Fibroblast of upper back skin (primary cell): Measurements from ENCODE around the gene PLEKHA7.
A peak's percentile ranks its signal among the peaks of the same experiment; 100 is the strongest.

Experiments used
- DNase-seq: peaks from one replicate; pipeline ENCODE4 v3.0.0-alpha.2; 2013

The PLEKHA7 gene

GRCh38 chr11:16784097-16784496 is 230.1 kb downstream of the PLEKHA7 start:
- no peak for DNase-seq

DNA sequence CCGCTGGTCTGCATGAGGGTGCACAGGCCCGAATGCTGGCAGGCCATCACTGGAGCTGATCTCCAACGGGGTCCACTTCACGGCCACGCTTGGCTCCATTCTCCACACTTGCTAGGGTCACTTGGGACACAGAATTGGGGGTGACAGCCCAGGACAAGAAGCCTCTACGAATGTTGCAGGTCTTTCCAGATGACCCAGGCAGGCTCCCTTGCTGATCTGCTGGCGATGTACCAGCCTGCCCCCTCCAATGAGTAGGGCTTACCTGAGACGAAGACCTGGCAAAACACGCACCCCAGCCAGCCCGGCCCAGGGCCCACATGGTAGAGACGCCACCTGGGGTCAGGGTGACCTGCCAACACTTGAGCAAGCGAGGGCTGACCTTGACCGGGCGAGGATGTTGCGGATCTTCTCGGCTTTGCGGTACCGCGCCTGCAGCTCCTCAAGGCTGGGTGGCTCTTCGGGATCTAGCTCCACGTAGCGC is 230.9 kb downstream of the PLEKHA7 start:
- no peak for DNase-seq

- no peak for DNase-seq
Observed at GRCh38 chr11:16781936-16782919, 232.0 kb downstream of the PLEKHA7 start.

DNA sequence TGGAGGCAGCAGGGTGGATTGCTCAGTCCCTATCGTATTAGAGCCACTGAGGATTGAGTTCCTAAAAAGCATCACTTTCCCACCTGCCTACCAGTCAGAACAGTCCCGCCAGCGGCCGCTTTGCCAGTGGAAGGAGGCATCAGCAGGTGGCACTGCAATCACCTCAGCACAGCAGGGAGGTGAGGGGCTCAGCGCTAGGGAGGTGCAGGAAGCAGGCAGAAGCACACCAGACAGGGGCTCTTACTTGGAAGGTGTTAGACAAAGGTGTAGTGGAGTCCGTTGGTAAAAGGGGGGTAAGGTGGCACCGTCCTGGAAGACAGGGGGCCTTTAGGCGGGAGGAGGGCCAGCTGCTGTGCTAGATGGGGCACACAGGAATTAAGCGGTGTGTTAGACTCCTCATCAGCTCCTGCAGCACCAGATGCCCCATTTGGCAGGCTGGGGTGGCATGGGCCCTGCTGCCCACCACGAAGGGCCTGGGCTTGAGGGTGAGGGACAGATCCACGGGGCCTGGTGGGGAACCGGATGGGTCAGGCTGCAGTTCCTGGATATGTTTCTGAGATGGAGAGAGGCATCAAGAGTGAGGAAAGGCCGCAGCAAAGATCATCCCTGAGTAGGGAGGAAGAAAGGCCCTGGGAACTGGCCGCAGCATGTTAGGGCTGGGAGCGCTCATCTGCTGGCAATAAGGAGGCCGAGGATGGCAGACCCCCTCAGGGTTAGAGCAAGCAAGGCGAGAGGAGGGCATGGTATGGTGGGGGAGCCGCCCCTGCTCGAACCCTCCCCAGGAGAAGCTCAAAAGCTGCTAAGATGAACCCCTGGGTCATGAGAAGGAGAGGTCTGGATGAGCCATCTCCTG is 233.3 kb downstream of the PLEKHA7 start:
- no peak for DNase-seq

- no peak for DNase-seq
Observed at GRCh38 chr11:16780146-16780545, 234.1 kb downstream of the PLEKHA7 start.

- no peak for DNase-seq
Observed at GRCh38 chr11:16779436-16779835, 234.8 kb downstream of the PLEKHA7 start.

- DNase-seq = no peak
Observed at GRCh38 chr11:16778876-16779275, 235.3 kb downstream of the PLEKHA7 start.

- no peak for DNase-seq
Observed at GRCh38 chr11:16778286-16778685, 235.9 kb downstream of the PLEKHA7 start.

DNA sequence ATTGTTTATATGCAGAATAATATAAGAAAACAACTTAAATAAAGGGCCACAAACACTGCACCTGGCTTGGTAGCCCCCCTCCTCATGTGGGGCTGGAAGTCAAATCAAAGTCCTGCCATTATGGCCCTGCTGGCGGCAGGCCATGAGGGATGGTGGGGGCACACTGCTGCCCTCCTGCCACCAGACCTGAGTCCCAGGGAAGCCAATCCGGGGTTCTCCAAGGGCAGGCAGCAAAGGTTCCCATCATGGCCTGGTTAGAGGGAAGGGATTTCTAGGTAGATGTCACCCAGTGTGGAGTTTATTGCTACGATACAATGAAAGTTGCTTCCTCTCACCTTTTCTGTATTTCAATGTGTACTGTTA is 236.6 kb downstream of the PLEKHA7 start:
- no peak for DNase-seq

DNA sequence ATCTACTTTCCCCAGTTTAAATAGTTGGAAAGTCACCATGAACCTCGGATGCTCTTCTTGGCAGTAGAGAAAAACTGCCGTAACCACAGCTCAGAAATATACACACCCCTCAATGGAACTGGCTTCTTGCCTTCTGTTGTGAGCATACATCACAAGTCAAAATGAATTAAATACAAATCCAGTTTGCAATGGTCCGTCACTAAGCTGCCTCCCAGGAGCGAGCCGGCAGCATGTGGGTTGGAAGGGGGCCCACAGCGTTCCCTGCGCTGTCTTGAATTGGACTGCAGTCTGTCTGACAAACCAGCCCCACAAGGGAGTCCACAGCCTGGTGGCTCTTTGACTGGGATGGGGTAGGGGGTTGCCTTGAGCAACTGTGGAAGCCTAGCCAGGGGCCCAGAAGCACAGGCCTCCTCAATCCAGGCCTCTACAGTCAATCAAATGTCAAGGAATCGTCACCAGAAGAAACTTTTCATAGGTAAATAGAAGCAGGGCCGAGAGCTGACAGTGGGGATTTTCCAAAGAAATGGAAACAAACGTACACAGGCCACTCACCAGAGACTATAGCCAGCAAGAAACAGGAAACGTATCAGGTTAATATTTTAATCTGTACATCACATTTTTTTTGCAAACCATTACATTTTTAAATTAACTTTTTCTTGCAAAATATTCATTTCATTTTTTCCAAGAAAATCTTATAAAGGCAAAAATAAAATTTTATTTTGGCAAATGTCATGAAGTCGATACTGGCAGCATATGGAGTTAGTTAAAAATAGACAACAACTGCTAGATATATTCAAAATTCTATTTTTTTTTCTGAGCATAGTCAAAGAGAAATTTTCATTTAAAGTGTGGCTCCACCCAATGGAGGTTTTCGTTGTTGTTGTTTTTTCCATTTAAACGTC is 237.3 kb downstream of the PLEKHA7 start:
- peak; percentile 95 for DNase-seq

DNA sequence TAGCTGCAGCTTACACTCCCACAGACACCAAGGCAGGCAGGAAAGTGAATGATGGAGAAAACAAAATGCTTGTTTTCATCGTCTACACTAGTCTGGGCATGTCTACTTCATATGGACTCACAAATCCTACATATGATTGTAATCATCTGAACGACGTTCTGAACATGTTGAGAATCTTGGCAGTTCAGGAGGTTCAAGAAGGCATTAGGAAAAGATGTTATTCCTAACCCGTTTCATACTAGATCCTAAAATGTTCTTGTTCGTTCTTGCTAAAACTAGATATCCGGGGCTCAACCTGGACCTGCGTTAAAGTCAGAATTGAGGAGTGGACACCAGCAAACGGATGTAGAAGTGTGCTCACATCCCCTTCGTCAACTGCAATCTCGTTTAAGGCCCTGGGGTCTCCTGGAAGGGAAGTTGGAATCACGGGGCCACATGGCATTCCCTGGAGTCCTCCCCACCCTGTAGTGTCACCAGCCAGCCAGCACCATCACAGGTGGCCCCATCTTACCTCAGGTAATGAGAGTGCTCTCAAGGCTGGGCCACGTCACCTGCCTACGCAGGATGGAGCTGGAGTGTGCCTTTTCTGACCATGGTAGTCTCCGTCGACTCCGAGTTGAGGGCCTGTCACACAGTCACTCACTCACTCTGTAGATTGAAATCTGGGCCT is 238.5 kb downstream of the PLEKHA7 start:
- no peak for DNase-seq

GRCh38 chr11:16774936-16775613 is 239.1 kb downstream of the PLEKHA7 start:
- no peak for DNase-seq

DNA sequence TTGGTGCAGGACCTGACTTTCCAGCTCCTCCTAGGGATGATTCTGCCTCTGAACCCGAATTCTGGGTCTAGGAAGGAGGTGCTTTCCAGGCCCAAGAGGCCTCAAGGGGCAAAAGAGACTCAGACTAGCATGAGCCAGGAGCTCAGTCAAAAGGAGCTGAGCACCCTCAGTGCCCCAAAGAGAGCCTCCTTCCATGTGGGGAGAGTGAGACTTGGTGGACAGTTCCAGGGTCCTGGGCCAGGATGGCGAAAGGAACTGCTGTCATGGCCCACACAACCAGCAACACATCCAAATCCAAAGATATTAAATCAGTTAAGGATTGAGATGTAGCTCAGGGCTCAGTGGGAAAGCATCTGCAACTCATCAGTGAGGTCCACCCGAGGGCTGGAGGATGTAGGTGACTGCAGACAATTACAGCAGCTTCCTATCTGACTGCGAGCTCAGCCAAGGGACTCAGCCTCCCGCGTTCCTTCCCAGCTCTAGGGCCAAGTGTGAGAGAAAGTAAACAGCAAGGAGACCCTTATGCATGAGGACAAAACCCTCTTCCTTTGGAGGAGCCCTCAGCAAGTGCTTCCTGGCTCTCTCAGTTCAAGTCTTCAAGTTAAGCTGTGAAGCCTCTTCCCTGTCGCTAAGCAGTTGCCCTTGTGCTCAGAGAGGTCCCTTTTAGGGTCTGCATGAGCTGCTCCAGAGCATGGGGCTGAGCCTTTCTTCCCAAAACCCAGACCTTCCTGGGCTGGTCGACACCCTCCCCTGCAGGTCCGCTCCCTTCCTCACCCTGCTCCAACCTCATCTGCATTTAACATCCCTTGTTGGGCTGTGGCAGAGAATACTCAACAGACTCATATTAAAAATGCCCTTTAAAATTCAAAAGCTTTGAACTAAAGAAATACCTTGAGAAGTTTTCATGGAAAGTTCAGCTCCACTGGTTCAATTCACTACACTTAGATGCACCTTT is 240.0 kb downstream of the PLEKHA7 start:
- DNase-seq = no peak

GRCh38 chr11:16772141-16772512 is 242.1 kb downstream of the PLEKHA7 start:
- DNase-seq = no peak

DNA sequence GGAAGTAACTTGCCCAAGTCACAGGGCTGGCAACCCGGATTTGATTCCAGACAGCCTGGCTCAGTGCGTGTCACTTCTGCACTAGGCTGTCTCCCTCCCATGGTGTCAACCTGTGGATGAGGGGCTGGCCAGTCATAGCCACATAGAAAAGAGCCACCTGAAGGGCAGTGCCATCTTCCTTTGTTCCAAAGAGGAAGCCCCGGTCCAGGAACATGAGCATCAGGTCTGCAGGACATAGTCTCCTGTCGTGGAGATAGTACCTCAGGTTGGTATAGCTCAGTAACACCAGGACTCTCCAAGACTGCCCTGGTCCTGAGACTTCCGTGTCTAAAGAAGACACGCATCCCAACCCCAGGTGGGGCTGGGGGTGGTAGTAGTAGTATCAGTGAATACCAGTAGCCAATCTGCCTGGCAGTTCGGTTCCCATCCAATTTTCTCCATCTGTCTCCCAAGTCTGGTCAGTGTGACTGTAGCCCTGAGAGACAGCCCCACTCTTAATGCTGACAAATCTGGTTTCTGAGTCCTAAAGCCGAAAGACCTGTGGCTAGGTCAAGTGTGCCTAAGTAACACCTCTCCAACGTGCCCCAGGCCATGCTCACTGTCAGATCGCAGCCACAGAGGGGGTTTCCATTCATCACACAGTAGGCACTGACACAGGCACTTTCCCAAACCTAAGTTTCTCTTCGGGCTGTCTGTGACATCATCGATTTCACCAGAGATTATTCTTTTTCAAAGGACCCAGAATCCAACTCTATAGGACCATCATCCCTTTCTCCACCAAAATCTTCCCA is 242.7 kb downstream of the PLEKHA7 start:
- no peak for DNase-seq

DNA sequence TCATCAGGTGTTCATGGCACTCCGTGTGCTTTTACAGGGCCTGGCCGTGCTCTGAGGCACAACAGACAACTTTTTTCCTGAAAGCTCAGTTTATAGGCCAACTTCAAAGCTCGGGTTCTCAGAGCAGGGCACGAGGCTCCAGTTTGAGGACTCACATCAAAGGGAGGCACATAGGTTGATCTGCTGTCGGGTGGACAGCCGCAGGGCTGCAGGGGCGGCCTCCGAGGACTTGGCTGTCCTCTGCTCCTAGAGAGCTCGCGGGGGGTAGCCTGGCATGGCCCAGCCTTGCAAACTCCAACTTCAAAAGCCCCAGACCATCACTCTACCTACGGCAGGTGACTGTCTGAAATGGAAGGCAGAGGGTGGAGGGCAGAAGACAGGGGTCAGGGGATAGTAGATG is 244.2 kb downstream of the PLEKHA7 start:
- DNase-seq = no peak

DNA sequence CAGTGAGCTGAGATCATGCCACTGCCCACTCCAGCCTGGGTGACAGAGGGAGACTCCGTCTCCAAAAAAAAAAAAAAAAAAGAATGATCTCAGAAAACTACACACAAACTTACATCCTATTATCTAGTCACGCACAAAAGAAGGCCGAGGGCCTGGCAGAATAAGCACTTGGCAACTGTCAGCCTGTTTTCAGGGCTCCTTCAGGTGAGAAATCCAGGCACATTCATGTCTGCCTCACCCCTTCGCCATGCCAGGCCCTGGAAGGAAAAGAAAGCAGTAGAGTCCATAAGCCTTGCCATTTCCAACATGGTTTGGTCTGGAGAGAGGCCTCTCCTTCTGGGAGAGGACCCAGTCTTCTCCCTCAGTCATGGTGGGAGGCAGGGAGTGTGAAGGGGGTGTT is 244.8 kb downstream of the PLEKHA7 start:
- DNase-seq = no peak

DNA sequence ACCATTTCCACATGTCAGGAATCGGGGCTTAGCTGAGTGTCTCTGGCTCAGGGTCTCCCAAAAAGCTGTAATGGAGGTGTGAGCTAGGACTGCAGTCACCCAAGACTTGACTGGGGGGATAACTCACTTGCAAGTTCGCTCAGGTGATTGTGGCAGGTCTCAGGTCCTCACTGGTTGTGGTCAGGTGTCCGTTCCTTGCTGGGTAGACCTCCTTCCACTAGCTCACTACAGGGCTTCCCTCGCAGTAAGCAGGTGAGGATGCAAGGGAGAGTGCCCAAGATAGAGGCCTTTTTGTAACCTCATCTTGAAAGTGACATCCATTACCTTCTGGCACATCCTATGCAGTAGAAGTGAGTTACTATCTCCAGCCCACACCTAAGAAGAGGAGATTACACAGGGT is 246.3 kb downstream of the PLEKHA7 start:
- DNase-seq = no peak

GRCh38 chr11:16767137-16767536 is 247.1 kb downstream of the PLEKHA7 start:
- DNase-seq = no peak
